IPS DF 6.9 (cell line): ENCODE data around the gene FANCL.
"Not testable (repeated sequence)": the region's sequence is repeated elsewhere in the genome, so short reads cannot be mapped to it uniquely, and the experiment has no call there.

Source experiments
- DNase-seq: peaks from one replicate; pipeline ENCODE4 v3.0.0-alpha.2; 2013; ENCODE audit warnings: low read depth, low spot score
- H3K27ac ChIP-seq: one replicate; pipeline ENCODE4 v1.5.1; 2013; ENCODE audit warnings: low read length, control low read depth
- H3K27me3 ChIP-seq: 2 replicates; pipeline ENCODE4 v1.6.1; 2013; ENCODE audit warnings: mild to moderate bottlenecking, low read length; ENCODE audit not compliant: control insufficient read depth, insufficient read depth
- H3K36me3 ChIP-seq: 2 replicates; pipeline ENCODE4 v1.6.1; 2013; ENCODE audit warnings: low read length; ENCODE audit not compliant: control insufficient read depth, insufficient read depth
- H3K4me1 ChIP-seq: 2 replicates; pipeline ENCODE4 v1.6.1; 2013; ENCODE audit warnings: low read length; ENCODE audit not compliant: control insufficient read depth, insufficient read depth
- H3K4me3 ChIP-seq: 2 replicates; pipeline ENCODE4 v1.5.1; 2013; ENCODE audit warnings: mild to moderate bottlenecking, low read length
- H3K9me3 ChIP-seq: 2 replicates; pipeline ENCODE4 v1.6.1; 2013; ENCODE audit warnings: low read length, inconsistent platforms; ENCODE audit not compliant: control insufficient read depth, insufficient read depth
- WGBS: extraction: QIAGEN DNeasy Blood & Tissue Kit; methylation state at CpG from one replicate; pipeline ENCODE4 v1.1.7; 2013; ENCODE audit warnings: mixed read lengths, missing lambda C conversion rate; ENCODE audit not compliant: insufficient read length, insufficient coverage; 5-methylcytosine and 5-hydroxymethylcytosine counted together

The FANCL gene

DNA sequence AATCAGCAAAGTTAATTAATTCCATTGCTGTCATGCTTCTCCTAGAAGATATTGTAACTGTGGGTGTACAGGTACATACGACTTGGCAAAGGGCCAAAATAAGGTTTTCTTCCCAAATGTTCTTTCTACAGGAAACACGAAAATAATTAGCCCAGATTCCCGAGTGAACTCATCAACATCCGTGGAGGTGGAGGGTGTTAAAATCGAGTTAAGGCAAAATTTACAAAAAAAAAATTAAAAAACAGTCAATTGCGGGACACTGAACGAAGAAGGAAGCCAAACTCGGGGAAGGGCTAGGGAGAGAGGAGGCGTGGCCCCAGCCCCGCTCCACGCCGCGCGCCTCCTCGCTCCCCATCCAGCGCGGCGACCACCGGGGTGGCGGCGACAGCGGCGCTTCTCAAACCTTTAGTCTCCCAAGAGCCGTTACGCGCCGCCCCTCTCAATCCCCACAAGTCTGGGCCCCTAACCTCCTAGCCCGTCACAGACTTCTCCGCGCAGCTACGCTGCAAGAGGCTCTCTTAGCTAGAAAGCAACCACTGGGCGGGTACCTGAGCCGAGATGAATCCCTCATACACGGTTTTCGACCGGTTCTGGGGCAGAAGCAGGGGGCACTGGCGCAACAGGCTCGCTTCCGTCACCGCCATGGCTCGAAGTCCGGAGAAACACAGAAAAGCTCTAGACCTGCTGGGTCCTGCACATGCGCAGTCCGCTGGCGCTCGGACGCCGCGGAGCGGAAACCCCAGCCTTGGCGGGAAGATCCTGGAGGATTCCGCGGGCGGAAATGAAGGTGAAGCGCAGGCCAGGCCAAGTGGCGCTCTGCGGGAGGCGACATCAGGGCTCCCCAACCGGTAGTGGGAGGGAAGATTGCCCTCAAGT lies at the start of gene FANCL:
FANCL (minus strand) TSS at position 656 of the 876 bp plus-strand sequence; CDS start at position 644, 12 bp downstream.
- H3K27me3 ChIP-seq, result no peaks in the 10 kb centered on the region
- no CpG with 5 or more reads among the region's 59 CpGs for WGBS
- peak; percentile 90 for DNase-seq
- no peaks in the 10 kb centered on the region for H3K9me3 ChIP-seq
- peak within 1 kb of the TSS; percentile 53; the same call in 1 of the 2 replicates for H3K4me3 ChIP-seq
- H3K36me3 ChIP-seq, result no peaks in the 10 kb centered on the region
- no peaks in the 10 kb centered on the region for H3K4me1 ChIP-seq
- no peak within 1 kb of the TSS for H3K27ac ChIP-seq

DNA sequence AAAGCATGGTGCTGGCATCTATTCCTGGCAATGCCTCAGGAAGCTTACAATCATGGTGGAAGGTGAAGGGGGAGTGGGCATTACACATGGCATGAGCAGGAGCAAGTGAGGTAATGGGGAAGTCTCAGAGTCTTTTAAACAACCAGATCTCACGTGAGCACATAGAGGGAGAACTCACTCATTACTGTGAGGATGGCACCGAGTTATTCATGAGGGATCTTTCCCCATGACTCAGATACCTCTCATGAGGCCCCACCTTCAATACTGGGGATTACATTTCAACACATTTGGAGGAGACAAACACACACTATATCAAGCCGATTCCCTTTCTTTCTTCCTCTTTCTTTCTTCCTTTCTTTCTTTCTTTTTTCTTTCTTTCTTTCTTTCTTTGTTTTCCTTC lies 47.9 kb upstream of the FANCL start:
- DNase-seq, result no peak
- Histone ChIP-seq H3K4me1 (no peaks in the 10 kb centered on the region), H3K4me3 (no peak overlapping the region), H3K27ac (no peak overlapping the region), H3K27me3 (no peaks in the 10 kb centered on the region), H3K9me3 (no peaks in the 10 kb centered on the region), H3K36me3 (no peaks in the 10 kb centered on the region)
- WGBS, result no CpG with 5 or more reads among the region's 3 CpGs

DNA sequence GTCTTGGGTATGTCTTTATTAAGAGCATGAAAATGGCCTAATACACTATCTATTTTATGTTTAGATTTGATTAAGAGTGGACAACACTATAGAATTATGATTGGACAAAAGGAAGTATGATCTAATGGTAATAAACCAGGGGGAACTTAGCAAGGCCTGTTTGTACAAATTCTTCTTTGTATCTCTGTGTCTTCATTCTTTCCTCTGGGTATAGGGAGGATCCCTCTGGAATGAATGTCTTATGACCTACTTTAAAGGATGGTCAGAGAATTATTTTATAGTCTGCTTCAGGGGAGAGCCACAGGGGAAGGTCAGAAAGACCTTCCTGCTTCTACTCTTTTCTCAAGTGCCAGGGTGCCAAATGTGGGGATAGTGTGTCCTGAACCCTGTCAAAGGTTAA lies 42.8 kb upstream of the FANCL start:
- Histone ChIP-seq H3K4me3 (no peak overlapping the region), H3K36me3 (no peaks in the 10 kb centered on the region), H3K9me3 (no peaks in the 10 kb centered on the region), H3K4me1 (no peaks in the 10 kb centered on the region), H3K27me3 (no peaks in the 10 kb centered on the region), H3K27ac (no peak overlapping the region)
- no peak for DNase-seq

DNA sequence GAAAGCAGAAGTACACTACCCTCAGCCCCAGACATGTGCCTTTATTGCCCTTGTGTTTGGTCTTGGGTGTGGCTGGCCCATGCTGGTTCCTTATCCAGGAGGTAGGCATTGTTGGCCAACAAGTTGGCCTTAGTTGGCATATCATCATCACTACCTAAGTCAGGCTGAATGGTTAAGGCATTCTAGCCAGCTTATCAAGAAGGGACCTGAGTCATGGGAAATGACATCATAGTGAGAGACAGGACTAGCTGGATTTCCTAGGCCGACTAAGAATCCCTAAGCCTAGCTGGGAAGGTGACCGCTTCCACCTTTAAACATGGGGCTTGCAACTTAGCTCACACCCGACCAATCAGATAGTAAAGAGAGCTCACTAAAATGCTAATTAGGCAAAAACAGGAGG lies 34.0 kb upstream of the FANCL start:
- DNase-seq, H3K27ac ChIP-seq, H3K4me1 ChIP-seq, H3K36me3 ChIP-seq, H3K9me3 ChIP-seq, H3K4me3 ChIP-seq, H3K27me3 ChIP-seq: not testable (repeated sequence)
- WGBS, result no CpG with 5 or more reads among the region's 3 CpGs

DNA sequence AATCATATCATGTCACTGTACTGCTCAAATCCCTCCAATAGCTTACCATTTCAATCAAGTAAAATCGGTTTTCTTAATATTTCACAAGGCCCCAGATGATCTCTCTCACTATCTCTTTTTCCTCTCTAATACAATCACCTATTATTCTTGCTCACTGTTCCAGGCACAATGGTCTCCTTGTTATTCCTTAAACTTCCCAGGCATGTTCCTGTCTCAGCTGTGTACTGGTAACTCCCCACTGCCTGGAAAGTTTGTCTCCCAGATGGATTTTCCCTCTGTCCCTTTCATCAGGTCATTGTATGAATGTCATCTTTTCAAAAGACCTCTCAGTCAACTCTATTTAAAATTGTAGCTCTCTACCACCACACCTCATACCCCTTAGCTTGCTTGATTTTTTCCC lies 30.7 kb upstream of the FANCL start:
- Histone ChIP-seq H3K27me3 (no peaks in the 10 kb centered on the region), H3K27ac (no peak overlapping the region), H3K36me3 (no peaks in the 10 kb centered on the region), H3K9me3 (no peaks in the 10 kb centered on the region), H3K4me3 (no peak overlapping the region), H3K4me1 (no peaks in the 10 kb centered on the region)
- WGBS, result no CpG with 5 or more reads among the region's 1 CpG
- DNase-seq, result no peak

DNA sequence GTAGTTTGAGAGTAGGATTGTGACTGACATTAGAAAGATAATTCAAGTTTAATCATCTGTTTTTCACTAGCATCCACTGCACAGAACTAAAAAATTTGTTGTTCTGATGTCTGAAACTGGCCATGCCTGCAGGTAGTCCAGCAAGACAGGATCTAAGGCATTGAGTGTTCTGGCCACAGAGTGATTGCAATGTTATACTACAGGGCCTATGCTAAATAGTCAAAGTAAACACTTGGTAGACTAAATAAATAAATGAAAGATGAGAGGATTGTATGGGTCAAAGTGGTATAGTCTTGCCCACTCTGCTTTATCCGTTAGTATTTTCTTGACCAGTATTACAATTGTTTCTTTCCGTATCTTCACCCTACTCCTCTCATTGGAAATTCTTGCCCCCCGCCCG lies 27.6 kb upstream of the FANCL start:
- DNase-seq, result no peak

DNA sequence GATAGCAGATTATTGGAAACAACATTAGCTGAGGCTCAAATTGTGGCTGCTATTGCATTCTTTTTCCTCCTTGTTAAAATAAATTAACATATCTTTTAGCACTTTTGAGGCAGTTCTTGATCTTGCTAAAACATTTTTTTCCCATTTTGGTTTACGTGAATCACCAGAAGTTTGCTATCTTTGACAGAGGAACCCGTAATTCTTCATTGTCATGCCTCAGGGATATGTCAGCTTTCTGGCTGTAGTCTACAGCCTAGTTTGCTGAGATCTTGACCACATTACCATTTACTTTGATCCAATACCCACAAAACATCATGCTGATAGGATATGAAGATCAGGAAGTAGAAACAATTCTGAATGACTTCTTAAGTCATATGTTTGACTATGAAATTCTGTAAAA lies 25.1 kb upstream of the FANCL start:
- H3K9me3 ChIP-seq, result no peaks in the 10 kb centered on the region
- no CpG with 5 or more reads among the region's 2 CpGs for WGBS
- H3K4me1 ChIP-seq, result no peaks in the 10 kb centered on the region
- no peak overlapping the region for H3K4me3 ChIP-seq
- H3K27ac ChIP-seq, result no peak overlapping the region
- no peaks in the 10 kb centered on the region for H3K27me3 ChIP-seq
- no peaks in the 10 kb centered on the region for H3K36me3 ChIP-seq
- DNase-seq, result no peak

More for the DNA sequence above, 27.6 kb upstream of the FANCL start:
- Histone ChIP-seq H3K27ac (no peak overlapping the region), H3K27me3 (no peaks in the 10 kb centered on the region), H3K4me3 (no peak overlapping the region), H3K4me1 (no peaks in the 10 kb centered on the region), H3K36me3 (no peaks in the 10 kb centered on the region), H3K9me3 (no peaks in the 10 kb centered on the region)
- 100% methylated on average over 2 of the region's 4 CpGs for WGBS

DNA sequence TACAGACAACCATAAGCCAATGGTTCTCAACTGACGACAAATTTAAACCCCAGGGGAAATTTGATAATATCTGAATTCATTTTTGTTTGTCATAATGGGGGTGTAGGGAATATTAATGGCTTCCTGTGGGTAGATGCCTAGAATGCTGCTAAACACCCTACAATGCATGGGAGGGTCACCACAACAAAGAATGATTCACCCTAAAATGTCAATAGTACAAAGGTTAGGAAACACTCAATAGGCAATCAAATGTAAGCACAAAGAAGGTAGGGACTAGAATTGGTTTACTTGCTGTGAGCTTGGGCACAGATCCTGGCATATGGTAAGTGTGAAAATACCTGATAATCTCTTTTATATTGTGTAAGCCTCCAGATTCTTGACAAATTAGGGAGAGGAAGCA lies 20.1 kb upstream of the FANCL start:
- H3K4me3 ChIP-seq, result no peak overlapping the region
- no peaks in the 10 kb centered on the region for H3K4me1 ChIP-seq
- DNase-seq, result no peak
- H3K27me3 ChIP-seq, result no peaks in the 10 kb centered on the region
- H3K36me3 ChIP-seq, result no peaks in the 10 kb centered on the region
- no peak overlapping the region for H3K27ac ChIP-seq
- H3K9me3 ChIP-seq, result no peaks in the 10 kb centered on the region
- WGBS, result no CpG with 5 or more reads among the region's 1 CpG

DNA sequence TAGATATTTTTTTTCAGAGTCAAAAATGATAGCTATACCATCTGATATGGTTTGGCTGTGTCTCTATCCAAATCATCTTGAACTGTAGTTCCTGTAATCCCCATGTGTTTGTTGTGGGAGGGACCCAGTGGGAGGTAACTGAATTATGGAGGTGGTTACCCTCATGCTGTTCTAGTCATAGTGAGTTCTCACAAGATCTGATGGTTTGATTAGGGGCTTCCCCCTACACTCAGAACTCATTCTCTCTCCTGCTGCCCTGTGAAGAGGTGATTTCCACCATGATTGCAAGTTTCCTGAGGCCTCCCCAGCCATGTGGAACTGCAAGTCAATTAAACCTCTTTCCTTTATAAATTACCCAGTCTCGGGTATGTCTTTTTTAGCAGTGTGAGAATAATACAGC lies 17.3 kb upstream of the FANCL start:
- no CpG with 5 or more reads among the region's 1 CpG for WGBS
- not testable (repeated sequence) for DNase-seq, H3K4me1 ChIP-seq, H3K9me3 ChIP-seq, H3K27ac ChIP-seq, H3K36me3 ChIP-seq, H3K4me3 ChIP-seq, H3K27me3 ChIP-seq

DNA sequence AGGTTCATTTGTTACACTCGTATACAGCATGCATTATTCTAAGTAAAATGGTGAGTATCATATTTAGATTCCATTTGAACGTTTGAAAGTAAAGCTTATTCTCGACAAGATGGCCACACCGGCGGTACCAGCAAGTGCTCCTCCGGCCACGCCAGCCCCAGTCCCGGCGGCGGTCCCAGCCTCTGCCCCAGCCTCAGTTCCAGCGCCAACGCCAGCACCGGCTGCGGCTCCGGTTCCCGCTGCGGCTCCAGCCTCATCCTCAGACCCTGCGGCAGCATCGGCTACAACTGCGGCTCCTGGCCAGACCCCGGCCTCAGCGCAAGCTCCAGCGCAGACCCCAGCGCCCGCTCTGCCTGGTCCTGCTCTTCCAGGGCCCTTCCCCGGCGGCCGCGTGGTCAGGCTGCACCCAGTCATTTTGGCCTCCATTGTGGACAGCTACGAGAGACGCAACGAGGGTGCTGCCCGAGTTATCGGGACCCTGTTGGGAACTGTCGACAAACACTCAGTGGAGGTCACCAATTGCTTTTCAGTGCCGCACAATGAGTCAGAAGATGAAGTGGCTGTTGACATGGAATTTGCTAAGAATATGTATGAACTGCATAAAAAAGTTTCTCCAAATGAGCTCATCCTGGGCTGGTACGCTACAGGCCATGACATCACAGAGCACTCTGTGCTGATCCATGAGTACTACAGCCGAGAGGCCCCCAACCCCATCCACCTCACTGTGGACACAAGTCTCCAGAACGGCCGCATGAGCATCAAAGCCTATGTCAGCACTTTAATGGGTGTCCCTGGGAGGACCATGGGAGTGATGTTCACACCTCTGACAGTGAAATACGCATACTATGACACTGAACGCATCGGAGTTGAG lies 10.4 kb upstream of the FANCL start:
- DNase-seq, H3K9me3 ChIP-seq, H3K36me3 ChIP-seq, H3K27ac ChIP-seq, H3K27me3 ChIP-seq, H3K4me3 ChIP-seq, H3K4me1 ChIP-seq: not testable (repeated sequence)
- WGBS, result no CpG with 5 or more reads among the region's 43 CpGs
